Measurements from ENCODE around the gene VOPP1.

GRCh38 chr7:55441002-55441401, 131.3 kb downstream of the VOPP1 start:
- TF ChIP-seq POLR2A (IDR thresholded peaks at IDR 0.05; ENCODE audit: low read length) (no peak), GATA1 (IDR thresholded peaks at IDR 0.05; ENCODE audit: low read depth, low read length) (no peak)

All from erythroblast (primary cell).